ENCODE results near the gene HOXD10. TPM values are rescaled to one million over a fixed set of nuclear protein-coding genes. Genes with fewer than 3 reads are reported as not detected.

Gene HOXD10
- polyA plus RNA-seq, 1 donor from 2014 or later = not detected

DNA sequence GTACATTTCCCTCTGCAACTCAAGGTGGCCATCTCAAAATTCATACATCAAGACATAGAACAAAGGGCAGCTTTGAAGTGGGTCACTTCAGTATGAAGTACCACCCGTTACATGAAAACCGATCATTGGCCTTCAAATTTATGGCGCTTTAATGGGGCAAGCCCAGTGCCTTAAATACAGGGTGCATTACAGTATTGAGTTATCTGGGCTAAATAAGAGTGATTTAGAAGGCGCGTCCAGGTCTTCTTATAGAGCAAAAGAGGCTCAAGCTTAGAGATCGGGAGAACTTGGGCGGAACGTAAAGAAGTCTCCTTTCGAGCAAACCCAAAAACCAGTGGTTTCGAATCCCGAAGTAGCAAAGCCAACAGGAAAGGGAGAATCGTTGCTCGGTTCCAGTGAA lies 47.6 kb downstream of the HOXD10 start:
- Histone ChIP-seq H3K27me3 (ENCODE audit: insufficient read depth, low read depth, low read length) (peaks cover 100% of the 10 kb centered on the region), H4K20me1 (ENCODE audit: insufficient read depth) (no peaks in the 10 kb centered on the region)

DNA sequence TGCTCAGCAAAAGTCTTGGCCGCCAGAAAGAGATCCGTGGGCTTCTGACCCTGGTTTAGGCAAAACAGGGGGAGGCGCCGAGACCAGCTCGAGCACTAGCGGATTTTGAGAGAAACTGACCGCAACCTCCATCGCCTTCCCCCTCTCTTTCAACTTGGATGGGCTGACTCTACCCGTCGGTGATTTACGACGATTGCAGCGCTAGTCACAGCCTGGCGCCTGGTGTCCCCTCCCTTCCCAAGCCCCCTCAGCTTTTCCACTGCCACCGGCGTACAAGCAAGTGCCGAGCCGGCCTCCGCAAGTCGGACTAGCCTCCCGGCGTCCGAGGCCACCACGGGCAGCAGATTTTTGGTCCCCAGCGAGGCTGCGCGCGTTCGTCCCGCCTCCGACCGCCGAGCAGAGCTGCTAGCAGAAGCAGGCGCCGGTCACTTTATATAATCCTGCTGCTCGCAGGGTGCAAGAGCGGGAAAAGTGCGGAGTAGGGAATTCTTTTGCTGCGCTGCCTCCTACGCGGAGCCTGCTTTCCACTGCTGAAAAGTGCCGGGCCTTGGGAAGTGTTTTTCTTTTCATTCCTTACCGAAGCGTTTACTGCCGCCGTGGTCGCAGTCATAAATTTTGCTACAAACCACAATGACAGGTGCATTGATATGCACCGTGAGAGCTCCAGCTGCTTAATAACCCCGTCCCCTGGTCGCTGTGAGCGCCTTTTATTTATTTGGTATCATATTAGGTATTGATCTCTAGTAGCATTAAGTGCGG lies 48.2 kb downstream of the HOXD10 start:
- no peaks in the 10 kb centered on the region for H3K79me2 ChIP-seq (replicated peaks; ENCODE audit: insufficient read depth, low read length)
- no peak overlapping the region for H3K27ac ChIP-seq (ENCODE audit: low read length)
- H3K9me3 ChIP-seq (ENCODE audit: low read length) = peaks cover 23% of the 10 kb centered on the region
- H4K20me1 ChIP-seq (ENCODE audit: insufficient read depth) = no peaks in the 10 kb centered on the region
- H3K27me3 ChIP-seq (ENCODE audit: insufficient read depth, low read depth, low read length) = peaks cover 100% of the 10 kb centered on the region
- H3K9me2 ChIP-seq (ENCODE audit: insufficient read depth, low read length) = no peaks in the 10 kb centered on the region
- H3K4me3 ChIP-seq (ENCODE audit: low read length) = peak overlapping the region; percentile 44
- no peaks in the 10 kb centered on the region for H3K36me3 ChIP-seq (ENCODE audit: insufficient read depth, low read length)
- no peak overlapping the region for H2AFZ ChIP-seq (ENCODE audit: low read depth, low read length)
- H3F3A ChIP-seq (ENCODE audit: insufficient read depth, low read length, poor library complexity, severe bottlenecking) = no peaks in the 10 kb centered on the region
- H3K9ac ChIP-seq (ENCODE audit: low read length) = no peak overlapping the region
- H3K4me2 ChIP-seq (ENCODE audit: low read length) = no peak overlapping the region
- TF ChIP-seq SMC3 (conservative IDR thresholded peaks at IDR 0.05; ENCODE audit: poor library complexity) (no peak), EZH2 (IDR thresholded peaks at IDR 0.05; ENCODE audit: borderline replicate concordance, insufficient read depth, low read length, poor library complexity, severe bottlenecking) (peak; percentile 82), MXI1 (conservative IDR thresholded peaks at IDR 0.05; ENCODE audit: poor library complexity, severe bottlenecking) (no peak)

More for the DNA sequence above, 47.6 kb downstream of the HOXD10 start:
- TF ChIP-seq, protein P1, sequence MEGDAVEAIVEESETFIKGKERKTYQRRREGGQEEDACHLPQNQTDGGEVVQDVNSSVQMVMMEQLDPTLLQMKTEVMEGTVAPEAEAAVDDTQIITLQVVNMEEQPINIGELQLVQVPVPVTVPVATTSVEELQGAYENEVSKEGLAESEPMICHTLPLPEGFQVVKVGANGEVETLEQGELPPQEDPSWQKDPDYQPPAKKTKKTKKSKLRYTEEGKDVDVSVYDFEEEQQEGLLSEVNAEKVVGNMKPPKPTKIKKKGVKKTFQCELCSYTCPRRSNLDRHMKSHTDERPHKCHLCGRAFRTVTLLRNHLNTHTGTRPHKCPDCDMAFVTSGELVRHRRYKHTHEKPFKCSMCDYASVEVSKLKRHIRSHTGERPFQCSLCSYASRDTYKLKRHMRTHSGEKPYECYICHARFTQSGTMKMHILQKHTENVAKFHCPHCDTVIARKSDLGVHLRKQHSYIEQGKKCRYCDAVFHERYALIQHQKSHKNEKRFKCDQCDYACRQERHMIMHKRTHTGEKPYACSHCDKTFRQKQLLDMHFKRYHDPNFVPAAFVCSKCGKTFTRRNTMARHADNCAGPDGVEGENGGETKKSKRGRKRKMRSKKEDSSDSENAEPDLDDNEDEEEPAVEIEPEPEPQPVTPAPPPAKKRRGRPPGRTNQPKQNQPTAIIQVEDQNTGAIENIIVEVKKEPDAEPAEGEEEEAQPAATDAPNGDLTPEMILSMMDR (IDR thresholded peaks at IDR 0.05; ENCODE audit: poor library complexity, severe bottlenecking) = no peak
- no peak for TF ChIP-seq MXI1 (conservative IDR thresholded peaks at IDR 0.05; ENCODE audit: poor library complexity, severe bottlenecking)
- no peak for TF ChIP-seq TAF1 (IDR thresholded peaks at IDR 0.05; ENCODE audit: low read depth)
- no peak for TF ChIP-seq POLR2AphosphoS5 (IDR thresholded peaks at IDR 0.05)
- no peak for TF ChIP-seq EP300 (conservative IDR thresholded peaks at IDR 0.05; ENCODE audit: poor library complexity, severe bottlenecking)
- no peaks in the 10 kb centered on the region for H3K9me2 ChIP-seq (ENCODE audit: insufficient read depth, low read length)
- H2AFZ ChIP-seq (ENCODE audit: low read depth, low read length) = no peak overlapping the region
- no peaks in the 10 kb centered on the region for H3F3A ChIP-seq (ENCODE audit: insufficient read depth, low read length, poor library complexity, severe bottlenecking)
- H3K4me2 ChIP-seq (ENCODE audit: low read length) = no peak overlapping the region
- H3K4me3 ChIP-seq (ENCODE audit: low read length) = no peak overlapping the region
- H3K79me2 ChIP-seq (replicated peaks; ENCODE audit: insufficient read depth, low read length) = no peaks in the 10 kb centered on the region
- no peak overlapping the region for H3K27ac ChIP-seq (ENCODE audit: low read length)
- peaks cover 23% of the 10 kb centered on the region for H3K9me3 ChIP-seq (ENCODE audit: low read length)
- H3K9ac ChIP-seq (ENCODE audit: low read length) = no peak overlapping the region
- no peaks in the 10 kb centered on the region for H3K36me3 ChIP-seq (ENCODE audit: insufficient read depth, low read length)

DNA sequence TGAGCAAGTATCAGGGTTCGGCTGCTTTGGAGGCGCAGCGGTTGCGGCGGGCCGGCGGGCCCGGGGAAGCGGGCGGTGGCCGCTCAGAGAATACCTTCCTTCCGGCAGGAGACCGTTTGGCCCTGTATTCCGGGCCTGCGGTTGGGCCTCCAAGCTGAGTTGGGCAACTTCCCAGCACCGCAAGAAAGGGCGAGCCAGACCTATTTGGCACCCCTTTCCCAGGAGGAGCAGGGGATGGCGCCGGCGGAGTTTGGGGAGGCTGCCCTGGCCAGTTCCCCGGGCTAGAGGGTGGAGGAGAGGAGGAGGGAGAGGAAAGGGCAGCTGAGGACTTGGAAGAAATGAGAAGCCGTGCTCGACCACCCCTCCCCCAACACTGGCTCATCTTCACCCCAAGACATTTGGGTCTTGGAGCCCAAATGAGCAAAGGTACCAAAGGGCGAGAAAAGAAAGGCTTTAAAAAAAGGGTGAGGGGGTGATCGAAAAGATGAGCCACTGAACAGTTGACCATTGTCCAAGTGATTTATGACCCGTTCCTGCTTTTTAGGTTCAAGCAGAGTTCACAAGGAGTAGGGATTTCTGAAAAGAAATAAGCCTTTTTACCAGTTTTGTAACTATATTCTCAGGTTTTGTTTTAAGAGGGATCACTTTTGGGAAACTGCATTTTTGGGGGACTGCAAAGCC lies 48.9 kb downstream of the HOXD10 start:
- H4K20me1 ChIP-seq (ENCODE audit: insufficient read depth) = no peaks in the 10 kb centered on the region
- no peaks in the 10 kb centered on the region for H3K9me2 ChIP-seq (ENCODE audit: insufficient read depth, low read length)
- H3K9ac ChIP-seq (ENCODE audit: low read length) = no peak overlapping the region
- H3K4me3 ChIP-seq (ENCODE audit: low read length) = peak overlapping the region; percentile 44
- no peak overlapping the region for H3K27ac ChIP-seq (ENCODE audit: low read length)
- H3K9me3 ChIP-seq (ENCODE audit: low read length) = peaks cover 23% of the 10 kb centered on the region
- no peaks in the 10 kb centered on the region for H3F3A ChIP-seq (ENCODE audit: insufficient read depth, low read length, poor library complexity, severe bottlenecking)
- TF ChIP-seq EZH2 (IDR thresholded peaks at IDR 0.05; ENCODE audit: borderline replicate concordance, insufficient read depth, low read length, poor library complexity, severe bottlenecking) = peak; percentile 21
- no peak for TF ChIP-seq EP300 (conservative IDR thresholded peaks at IDR 0.05; ENCODE audit: poor library complexity, severe bottlenecking)
- no peak overlapping the region for H2AFZ ChIP-seq (ENCODE audit: low read depth, low read length)
- H3K79me2 ChIP-seq (replicated peaks; ENCODE audit: insufficient read depth, low read length) = no peaks in the 10 kb centered on the region
- no peaks in the 10 kb centered on the region for H3K36me3 ChIP-seq (ENCODE audit: insufficient read depth, low read length)
- H3K27me3 ChIP-seq (ENCODE audit: insufficient read depth, low read depth, low read length) = peaks cover 100% of the 10 kb centered on the region
- no peak overlapping the region for H3K4me2 ChIP-seq (ENCODE audit: low read length)
